NK-92 (cell line): Measurements from ENCODE around the gene MPP3.
"Not testable (repeated sequence)": the region's sequence is repeated elsewhere in the genome, so short reads cannot be mapped to it uniquely, and the experiment has no call there.

Experiments used
- DNase-seq: peaks from one replicate; lab custom pipeline; 2025; ENCODE audit not compliant: unreplicated experiment; lab: John Stamatoyannopoulos, UW

The MPP3 gene

DNA sequence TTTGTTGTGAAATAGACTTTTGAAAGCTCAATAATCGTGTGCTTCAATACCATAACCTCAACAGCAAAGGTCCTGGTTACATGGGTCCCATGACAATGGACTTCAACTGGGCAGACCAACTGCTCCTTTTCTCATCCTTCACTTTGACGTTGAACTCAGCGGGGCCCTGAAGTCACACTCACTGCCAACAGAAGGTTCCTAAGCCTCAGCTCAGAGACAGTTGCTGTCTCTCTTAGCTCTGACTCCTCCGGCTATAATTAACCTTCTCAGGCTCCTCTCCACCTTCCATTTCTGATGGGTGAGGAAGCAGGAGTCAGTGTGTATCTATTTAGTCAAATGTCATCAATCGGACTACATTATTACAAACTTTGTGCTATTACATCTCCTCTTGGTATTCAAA lies 23.8 kb downstream of the MPP3 start:
- DNase-seq: no peak

- DNase-seq: no peak
These were observed 24.9 kb downstream of the MPP3 start for GRCh38 chr17:43808076-43808475.

- no peak for DNase-seq
These were observed 27.8 kb downstream of the MPP3 start for GRCh38 chr17:43805117-43805516.

- DNase-seq: no peak
These were observed 29.2 kb downstream of the MPP3 start for GRCh38 chr17:43803758-43804157.

GRCh38 chr17:43801844-43802243 lies 31.1 kb downstream of the MPP3 start:
- DNase-seq: no peak

- DNase-seq: no peak
These were observed 32.2 kb downstream of the MPP3 start for GRCh38 chr17:43800736-43801135.

DNA sequence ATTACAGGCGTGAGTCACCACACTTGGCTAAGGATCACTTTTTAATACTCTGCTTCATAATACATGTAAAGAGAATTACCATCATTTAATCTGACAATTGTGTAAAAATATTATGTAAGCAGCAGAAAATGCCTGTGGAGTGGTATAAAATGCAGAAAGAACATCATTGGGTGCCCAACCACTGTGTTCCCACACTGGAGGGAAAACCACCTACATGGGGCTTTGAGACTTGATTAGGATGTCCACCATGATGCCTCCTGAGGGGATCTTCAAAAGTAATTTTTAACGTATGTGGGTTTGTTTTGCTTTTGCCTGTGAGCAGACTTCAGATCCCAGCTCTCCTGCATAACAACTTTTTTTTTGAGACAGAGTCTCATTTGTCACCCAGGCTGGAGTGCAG lies 33.9 kb downstream of the MPP3 start:
- no peak for DNase-seq

DNA sequence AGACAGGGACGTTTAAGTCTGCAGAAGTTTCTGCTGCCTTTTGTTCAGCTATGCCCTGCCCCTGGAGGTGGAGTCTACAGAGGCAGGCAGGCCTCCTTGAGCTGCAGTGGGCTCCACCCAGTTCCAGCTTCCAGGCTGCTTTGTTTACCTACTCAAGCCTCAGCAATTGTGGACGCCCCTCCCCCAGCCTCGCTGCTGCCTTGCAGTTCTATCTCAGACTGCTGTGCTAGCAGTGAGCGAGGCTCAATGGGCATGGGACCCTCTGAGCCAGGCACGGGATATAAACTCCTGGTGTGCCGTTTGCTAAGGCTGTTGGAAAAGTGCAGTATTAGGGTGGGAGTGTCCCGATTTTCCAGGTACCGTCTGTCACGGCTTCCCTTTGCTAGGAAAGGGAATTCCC lies 34.9 kb downstream of the MPP3 start:
- DNase-seq: not testable (repeated sequence)

- DNase-seq: not testable (repeated sequence)
These were observed 40.3 kb downstream of the MPP3 start for GRCh38 chr17:43792668-43793067.

DNA sequence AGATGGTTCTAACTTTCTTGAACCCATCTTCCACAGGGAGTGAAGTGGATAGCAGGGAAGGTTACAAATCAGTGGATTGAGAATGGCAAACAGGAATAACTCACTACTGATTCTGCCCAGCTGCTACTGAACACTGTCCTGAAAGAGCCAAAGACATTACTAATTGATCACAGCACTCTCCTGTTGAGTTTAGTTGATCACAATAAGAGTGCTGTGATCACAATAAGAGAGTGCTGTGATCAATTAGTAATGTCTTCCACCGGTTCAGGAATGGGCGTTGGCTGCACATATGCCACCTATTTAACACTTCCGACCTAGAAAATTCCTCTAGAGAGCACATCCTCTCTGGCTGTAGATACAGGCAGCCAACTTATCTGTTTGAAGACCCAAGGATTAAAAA lies 41.4 kb downstream of the MPP3 start:
- DNase-seq: no peak

- DNase-seq: no peak
These were observed 42.5 kb downstream of the MPP3 start for GRCh38 chr17:43790311-43790940.

- DNase-seq: no peak
These were observed 43.5 kb downstream of the MPP3 start for GRCh38 chr17:43789482-43789881.

- DNase-seq: no peak
These were observed 44.4 kb downstream of the MPP3 start for GRCh38 chr17:43788540-43788939.

- DNase-seq: no peak
These were observed 45.2 kb downstream of the MPP3 start for GRCh38 chr17:43787728-43788127.

DNA sequence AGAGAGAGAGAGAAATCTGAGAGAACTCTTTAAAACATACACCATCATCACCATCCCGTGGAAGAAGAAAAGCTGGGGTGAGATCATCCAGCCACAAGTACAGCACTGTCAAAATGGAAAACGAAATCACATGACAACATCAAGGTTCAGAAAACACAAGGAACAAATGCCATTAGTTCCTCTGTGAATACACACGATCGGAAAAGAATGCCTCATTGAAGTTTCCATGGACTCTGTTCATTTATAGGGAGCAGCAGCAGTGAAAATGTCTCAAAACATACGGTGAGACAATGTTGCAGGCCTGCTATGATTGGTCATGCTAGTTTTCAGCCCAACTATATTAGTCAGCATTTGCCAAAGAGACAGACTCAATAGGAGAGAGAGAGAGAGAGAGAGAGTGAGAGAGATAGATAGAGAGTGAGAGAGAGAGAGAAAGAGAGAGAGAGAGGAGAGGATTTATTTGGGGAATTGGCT lies 48.3 kb downstream of the MPP3 start:
- DNase-seq: no peak

GRCh38 chr17:43784068-43784467 lies 48.9 kb downstream of the MPP3 start:
- no peak for DNase-seq

DNA sequence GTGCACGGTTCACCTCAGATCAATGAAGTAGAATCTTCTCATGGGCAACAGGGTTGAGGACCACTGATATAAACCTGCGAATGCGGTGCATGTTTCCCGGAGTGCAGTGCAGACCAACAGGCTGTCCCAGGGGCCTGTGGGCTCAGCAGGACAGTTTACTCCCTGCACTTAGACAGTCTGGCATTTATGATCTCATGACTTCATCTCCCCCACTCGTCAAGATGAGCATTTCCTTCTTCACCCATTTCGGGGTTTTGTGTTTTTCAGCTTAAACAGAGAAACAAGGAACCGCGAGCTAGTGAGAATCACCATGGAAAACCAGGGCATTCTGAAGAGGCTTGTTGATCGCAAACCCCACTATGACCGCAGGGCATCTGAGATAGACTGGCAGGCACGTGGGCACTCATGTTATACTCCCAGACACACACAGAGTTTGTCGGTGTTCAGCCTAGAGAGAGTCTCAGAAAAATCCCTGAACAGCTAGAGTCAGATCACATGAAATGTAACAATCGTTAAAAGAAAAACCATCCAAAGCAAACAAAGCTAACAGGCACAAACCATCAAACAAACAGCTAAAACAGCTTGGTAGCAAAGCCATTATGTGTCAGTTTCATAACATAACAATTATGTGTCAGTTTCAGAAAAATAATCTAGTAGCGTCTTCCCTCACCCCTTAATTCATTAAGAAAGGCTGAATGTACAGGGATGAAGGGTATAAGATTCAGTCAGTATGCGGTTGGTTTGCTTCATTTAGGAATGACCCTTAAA lies 49.8 kb downstream of the MPP3 start:
- DNase-seq: no peak

- DNase-seq: no peak
These were observed 52.8 kb downstream of the MPP3 start, which contains the start of gene CFAP97D1 for GRCh38 chr17:43780135-43780534. CFAP97D1 (plus strand) TSS chr17:43780435; CDS start chr17:43780463, 28 bp downstream.

- DNase-seq: no peak
These were observed 53.5 kb downstream of the MPP3 start for GRCh38 chr17:43779145-43780125.

- no peak for DNase-seq
These were observed 54.4 kb downstream of the MPP3 start, which contains the start of gene DUSP3 for GRCh38 chr17:43778337-43779144. DUSP3 (minus strand) TSS chr17:43778977; CDS start chr17:43778924, 53 bp downstream.
